RWPE1 (cell line): ENCODE data around the gene EXT2.

Experiments used
- CTCF ChIA-PET: fragments of 350-600 bp; sonication (Branson Sonifier 250); formaldehyde crosslinking; extraction: SDS; loops from one replicate; lab custom pipeline; 2021; lab: Yijun Ruan, JAX
- POLR2A ChIA-PET: fragments of 400-600 bp; formaldehyde crosslinking; extraction: SDS; loops from one replicate; lab custom pipeline; 2020; ENCODE audit warnings: antibody characterized with exemption; ENCODE audit not compliant: low non-redundant PET; lab: Yijun Ruan, JAX
- DNase-seq: peaks from one replicate; pipeline ENCODE4 v3.0.0; 2012; ENCODE audit warnings: low spot score
- H3K27ac ChIP-seq: fragments of 450-650 bp; 2 replicates; pipeline ENCODE4 v1.5.1; 2017
- TF ChIP-seq, protein P1 (sequence below): fragments of 450-650 bp; conservative IDR thresholded peaks from 2 replicates; pipeline ENCODE4 v1.5.1; 2017; ENCODE audit warnings: low read depth, mild to moderate bottlenecking

Gene EXT2

DNA sequence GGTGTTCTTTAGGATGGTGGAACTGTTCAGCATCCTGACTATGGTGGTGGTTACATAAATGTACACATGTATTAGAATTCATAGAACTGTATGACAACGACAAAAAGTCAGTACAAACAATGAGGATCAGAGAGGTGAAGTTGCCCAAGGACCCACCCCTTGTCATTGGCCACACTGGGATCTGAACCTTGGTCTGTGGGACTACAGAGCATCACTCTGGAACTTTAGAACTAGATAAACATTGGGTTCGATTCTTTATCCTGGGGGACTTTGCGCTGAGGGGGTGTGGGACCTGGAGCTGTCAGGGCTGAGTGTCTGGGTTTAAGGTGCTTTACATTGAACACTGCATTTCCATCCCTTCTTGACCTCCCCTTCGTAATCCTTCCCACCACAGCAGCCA lies 12.8 kb upstream of the EXT2 start:
- no peak for DNase-seq
- ChIA-PET CTCF (interaction anchor here (0.9 kb wide), 1 partner anchor 13 kb away, joined by 3 read pairs; the partner anchor contains the start of gene EXT2), POLR2A (no interaction called here)
- H3K27ac ChIP-seq: no peak overlapping the region
- TF ChIP-seq, protein P1, sequence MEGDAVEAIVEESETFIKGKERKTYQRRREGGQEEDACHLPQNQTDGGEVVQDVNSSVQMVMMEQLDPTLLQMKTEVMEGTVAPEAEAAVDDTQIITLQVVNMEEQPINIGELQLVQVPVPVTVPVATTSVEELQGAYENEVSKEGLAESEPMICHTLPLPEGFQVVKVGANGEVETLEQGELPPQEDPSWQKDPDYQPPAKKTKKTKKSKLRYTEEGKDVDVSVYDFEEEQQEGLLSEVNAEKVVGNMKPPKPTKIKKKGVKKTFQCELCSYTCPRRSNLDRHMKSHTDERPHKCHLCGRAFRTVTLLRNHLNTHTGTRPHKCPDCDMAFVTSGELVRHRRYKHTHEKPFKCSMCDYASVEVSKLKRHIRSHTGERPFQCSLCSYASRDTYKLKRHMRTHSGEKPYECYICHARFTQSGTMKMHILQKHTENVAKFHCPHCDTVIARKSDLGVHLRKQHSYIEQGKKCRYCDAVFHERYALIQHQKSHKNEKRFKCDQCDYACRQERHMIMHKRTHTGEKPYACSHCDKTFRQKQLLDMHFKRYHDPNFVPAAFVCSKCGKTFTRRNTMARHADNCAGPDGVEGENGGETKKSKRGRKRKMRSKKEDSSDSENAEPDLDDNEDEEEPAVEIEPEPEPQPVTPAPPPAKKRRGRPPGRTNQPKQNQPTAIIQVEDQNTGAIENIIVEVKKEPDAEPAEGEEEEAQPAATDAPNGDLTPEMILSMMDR: no peak

DNA sequence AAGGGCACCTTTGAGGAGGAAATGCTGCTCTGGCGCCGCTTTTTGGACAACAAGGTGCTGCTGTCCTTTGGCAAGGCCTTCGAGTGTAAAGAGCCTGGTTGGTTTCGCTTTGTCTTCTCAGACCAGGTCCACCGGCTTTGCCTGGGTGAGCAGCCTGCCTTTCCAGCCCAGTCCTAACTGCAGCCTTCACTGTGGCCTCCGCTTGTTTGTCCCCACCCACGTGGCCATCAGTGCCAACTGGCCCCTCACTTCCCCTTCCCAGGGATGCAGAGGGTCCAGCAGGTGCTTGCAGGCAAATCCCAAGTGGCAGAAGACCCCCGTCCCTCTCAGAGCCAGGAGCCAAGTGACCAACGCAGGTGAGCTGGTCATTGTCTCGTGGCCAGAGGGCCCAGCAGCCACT lies 12.0 kb upstream of the EXT2 start:
- no peak overlapping the region for H3K27ac ChIP-seq
- TF ChIP-seq, protein P1: no peak
- POLR2A ChIA-PET: no interaction called here
- DNase-seq: no peak
- CTCF ChIA-PET: interaction anchor here (0.5 kb wide), 1 partner anchor 339 kb away, joined by 3 read pairs; no protein-coding TSS in a partner anchor

DNA sequence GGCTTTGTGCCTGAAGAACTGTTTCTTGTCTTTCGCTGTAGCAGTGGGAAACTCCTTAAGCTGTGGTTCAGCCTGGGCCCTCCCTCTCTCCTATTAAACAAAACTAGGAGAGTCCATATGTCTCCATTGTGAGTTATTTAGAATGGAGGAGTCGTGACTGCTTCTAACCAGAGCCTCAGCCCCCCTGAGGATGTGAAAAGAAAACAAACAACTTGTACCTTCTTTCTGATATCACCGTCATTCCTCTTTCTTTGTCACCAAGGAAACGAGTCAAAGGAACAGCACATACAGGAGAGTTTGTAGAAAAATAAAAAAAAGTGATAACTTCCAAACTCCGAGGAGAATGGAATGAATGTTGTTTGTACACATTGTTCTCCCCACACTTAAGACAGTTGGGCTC lies 11.6 kb upstream of the EXT2 start:
- ChIA-PET POLR2A (no interaction called here), CTCF (no interaction called here)
- TF ChIP-seq, protein P1: no peak
- H3K27ac ChIP-seq: no peak overlapping the region
- DNase-seq: no peak

DNA sequence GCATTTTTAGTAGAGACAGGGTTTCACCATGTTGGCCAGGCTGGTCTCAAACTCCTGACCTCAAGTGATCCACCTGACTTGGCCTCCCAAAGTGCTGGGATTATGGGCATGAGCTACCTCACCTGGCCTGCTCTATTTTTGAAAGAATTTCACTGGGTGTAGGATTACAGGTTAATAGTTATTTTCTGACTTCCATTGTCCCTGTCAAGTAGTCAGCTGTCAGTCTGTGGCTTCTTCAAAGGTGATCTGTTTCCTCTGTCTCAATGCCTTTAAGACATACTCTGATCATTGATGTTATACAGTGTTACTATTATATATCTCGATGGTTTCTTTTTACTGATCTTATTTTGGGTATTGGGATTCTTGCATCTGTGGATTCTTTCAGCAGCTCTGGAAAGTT lies 10.1 kb upstream of the EXT2 start:
- CTCF ChIA-PET: interaction anchor here (0.8 to 1.3 kb wide), 2 partner anchors 9 to 19 kb away, joined by 3 to 8 read pairs; no protein-coding TSS in a partner anchor
- no peak for DNase-seq
- TF ChIP-seq, protein P1: no peak
- POLR2A ChIA-PET: no interaction called here
- H3K27ac ChIP-seq: no peak overlapping the region

DNA sequence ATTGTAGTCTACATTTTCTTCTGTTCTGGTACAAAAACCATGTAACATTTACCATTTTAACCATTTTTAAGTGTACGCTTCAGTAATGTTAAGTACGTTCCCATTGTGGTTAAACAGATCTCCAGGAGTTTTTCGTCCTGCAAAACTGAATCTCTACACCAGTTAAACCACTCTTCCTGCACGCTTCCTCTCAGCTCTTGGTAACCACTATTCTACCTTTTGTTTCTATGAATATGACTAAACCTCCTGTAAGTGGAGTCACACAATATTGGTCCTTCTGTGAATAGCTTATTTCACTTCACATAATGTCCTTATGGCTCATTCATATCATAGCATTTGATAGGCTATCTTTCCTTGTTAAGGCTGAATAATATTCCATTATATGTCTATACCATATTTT lies 7.1 kb upstream of the EXT2 start:
- ChIA-PET CTCF (no interaction called here), POLR2A (no interaction called here)
- TF ChIP-seq, protein P1: no peak
- no peak overlapping the region for H3K27ac ChIP-seq
- no peak for DNase-seq

DNA sequence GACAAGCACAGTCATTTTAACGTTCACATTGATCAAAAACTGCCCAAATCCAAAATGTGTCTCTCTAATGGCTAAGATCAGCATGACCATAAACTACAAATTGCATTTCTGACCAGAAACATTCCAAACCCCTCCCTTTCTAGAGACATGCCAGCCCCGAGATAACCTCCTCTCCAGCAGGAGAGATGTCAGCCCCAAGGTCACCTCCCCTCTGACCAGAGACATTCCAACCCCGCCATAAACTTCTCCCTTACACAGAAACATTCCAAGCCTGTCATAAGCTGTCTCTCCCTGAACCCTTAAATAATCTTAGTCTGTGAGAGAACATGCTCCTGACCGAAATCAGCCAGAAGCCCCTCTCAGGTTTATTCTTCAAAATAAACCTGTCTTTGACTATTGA lies 6.6 kb upstream of the EXT2 start:
- no peak overlapping the region for H3K27ac ChIP-seq
- CTCF ChIA-PET: no interaction called here
- TF ChIP-seq, protein P1: no peak
- no peak for DNase-seq
- POLR2A ChIA-PET: no interaction called here
